NCI-H82 treated with DMSO at 0.1 percent for 48 hours (cell line): Measurements from ENCODE around the gene MYO18B.

Experiments
- DNase-seq: peaks from one replicate; lab custom pipeline; 2025; ENCODE audit not compliant: unreplicated experiment; lab: John Stamatoyannopoulos, UW

The MYO18B gene

DNA sequence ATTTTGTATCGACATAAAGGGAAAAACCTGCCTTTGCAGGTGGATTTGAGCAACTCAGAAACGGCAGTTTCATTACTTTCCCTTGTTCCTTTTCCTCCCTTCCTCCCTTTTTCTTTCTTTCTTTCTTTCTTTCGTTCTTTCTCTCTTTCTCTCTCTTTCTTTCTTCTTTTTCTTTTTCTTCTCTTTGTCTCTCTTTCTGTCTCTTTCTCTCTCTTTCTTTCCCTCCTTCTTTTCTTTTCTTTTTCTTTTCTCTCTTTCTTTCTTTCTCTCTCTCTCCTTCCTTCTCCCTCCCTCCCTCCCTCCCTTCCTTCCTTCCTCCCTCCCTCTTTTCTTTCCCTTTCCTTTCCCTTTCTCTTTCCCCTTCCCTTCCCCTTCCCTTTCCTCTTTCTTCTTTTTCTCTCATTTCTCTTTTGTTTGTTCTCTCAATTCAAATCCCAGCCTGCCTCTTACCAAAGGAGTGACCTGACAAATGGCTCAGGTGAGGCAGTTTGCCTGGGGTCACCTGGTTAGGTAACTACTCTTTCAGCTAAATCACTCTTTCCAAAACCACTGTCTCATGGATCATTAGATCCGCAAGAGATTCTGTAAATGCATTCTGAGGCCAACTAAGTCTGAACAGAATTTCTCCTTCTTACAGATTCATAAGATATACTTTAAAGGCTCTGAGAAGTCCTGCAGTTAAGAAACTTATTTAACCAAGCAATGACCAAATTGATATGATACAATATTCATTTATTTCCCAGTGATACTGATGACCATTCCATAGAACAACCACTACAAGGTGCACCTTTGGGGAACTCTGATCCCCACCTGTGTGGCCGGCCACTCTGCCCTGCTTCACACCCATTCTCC is 75.3 kb downstream of the MYO18B start:
- no peak for DNase-seq

DNA sequence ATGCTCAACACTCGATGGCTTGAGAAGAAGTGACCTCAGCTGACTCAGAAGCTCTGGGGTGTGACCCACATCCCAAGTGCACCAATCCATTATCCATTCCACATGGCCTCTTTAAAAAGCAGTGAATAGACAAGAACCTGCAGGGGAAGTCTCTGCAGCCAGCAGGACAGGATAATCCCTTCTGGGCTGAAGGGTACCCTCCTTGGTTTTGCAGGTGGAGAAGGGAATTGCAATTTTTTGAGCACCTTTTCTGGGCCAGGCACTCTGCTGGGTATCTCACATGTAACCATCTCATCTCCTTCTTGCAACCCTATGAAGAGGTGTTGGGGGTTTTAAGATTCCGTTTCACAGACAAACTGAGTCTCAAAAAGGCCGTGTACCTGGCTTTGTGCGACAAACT is 76.6 kb downstream of the MYO18B start:
- DNase-seq: no peak

DNA sequence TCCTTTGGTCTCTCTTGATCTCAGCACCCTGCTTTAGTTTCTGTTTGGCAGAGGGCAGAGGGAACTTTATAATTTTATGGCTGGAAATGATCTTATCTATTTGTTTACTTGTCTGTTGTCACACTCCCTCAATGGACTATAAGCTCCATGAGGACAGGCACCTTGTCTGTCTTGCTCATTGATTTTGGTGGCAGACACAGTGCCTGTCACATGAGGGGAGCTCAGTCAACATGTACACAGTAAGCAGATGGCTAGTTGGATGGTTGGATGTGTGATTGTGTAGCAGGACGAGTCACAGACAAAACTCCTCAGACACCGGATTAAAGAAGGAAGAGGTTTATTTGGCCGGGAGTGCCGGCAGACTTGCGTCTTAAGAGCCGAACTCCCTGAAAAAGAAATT is 80.4 kb downstream of the MYO18B start:
- no peak for DNase-seq

DNA sequence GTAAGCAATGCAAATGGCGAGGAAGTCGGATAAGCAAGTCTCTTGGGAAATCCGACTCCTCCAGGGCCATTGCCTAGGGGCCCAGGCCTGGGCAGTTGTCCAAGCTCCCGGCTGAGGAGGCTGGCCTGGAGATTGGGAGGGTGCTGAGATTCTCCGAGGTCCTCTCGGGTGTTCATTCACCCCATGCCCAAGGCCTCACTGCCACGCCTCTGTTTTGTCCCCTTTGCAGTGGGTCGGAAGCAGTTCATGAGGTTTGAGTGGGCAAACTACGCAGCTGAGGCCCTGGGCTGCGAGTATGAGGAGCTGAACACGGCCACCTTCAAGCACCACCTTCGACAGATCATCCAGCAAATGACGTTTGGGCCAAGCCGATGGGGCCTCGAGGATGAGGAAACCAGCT is 81.3 kb downstream of the MYO18B start:
- no peak for DNase-seq

DNA sequence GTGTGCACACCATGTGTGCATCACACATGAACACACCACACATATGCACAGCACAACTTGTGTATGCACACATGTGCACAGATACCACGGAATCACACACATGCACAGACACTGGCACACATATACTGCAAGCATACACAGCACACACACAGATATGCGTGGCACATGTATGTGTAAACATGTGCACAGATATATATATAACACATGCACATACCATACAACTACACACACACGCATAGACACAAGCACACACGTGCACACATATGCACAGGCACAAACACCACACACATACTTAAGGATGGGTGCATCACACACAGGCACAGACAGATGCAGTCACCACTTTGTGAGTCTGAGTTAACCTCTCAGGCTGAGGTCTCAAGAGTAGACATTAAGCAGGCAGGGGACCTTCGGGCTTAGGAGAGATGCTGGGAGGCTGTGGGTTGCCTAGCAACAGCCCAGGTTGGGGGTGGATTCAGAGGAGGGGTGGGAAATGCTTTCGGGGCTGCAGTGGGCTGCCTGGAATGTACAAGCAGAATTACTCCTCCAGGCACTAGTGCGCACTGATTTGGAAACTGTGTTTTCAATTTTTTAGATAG is 82.9 kb downstream of the MYO18B start:
- no peak for DNase-seq

DNA sequence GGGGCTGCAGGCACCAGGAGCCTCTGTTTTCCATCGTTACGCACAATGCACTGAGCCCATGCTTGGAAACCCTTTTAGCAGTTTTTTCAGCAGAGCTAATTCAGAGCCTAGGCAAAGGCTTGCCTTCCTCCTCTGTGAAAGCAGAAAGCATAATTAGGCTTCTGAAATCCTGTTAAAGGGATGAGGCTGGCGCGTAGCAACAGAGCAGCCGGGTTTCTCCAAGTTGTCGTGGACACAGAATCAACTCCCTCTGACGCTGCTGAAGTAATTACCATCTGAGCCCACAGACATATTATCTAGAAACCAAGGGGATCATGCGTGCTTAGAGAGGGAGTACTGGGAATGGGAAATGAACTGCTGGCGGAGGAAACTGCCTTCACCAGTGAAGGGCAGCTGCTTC is 85.4 kb downstream of the MYO18B start:
- peak; percentile 92 for DNase-seq

DNA sequence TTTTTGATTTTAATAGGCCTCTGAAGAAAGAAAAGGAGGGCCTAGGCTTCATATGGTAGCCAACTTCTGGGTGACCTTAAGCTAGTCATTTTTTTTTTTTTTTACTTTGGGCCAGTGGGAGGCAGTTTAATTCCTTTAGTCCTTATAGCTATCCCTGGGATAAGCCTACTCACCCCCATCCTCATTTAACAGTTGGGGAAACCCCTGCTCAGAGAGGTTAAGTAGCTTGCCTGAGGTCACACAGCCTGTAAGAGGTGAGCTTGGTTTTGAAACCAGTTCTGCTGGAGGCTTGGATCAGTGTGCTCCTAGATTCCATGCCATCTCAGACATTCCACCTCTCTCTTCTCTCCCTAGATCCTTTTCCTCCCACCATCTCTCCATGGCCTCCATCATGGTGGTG is 86.4 kb downstream of the MYO18B start:
- no peak for DNase-seq

DNA sequence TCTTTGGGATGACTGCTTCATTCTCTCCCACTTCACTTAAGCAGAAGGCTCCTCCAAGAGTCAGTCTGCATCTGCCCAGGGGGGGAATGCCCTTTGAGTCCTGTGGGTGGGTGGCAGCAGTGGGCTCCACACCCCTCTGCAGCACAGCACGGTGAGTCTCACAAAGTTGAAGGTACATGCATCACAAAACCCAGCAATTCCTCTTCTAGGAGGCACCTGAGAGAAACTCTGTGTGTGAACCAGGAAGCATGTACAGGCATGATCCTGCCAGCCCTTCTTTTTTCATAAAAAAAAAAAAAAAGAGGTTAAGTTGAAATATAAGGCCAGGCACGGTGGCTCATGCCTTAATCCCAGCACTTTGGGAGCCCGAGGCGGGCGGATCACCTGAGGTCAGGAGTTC is 87.2 kb downstream of the MYO18B start:
- DNase-seq: no peak

DNA sequence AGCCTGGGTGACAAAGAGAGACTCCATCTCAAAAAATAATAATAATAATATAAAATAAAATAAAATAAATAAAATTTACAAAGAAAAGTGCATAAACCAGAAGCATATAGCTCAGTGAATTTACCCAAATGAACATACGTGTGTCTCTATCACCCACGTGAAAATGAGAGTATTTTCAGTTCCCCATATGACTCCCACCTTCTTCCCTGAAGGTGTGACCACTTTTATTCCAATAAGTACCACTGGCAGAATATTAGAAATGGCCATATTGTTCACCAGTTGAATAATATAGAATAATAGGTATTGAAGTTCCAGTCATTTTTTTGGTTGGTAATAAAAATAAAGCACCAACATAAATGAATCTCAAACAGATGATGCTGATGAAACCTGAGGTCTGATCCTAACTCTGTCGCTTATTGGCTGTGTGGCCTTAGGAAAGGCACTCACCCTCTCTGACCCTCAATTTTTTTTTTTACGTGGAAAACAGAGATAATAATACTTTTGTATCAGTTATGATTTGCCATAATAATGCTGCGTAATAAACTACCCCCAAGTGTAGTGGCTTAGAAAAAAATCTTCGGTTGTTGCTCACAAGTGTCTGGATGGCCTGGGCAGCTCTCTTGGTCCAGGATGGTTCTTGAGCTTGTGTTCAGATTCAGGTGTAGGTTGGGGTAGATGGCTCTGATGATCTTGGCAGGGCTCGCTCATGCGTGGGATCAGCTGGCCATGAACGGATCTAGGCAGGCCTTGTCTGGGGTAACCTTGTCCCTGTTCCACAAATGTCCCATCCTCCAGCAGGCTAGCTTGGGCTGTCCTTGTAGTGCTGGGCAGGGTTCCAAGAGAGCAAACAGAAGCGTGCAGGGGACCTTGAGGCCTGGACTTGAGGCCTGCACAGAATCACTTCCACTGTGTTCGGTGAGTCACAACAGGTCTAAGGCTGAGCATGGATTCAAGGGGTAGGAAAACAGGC is 88.1 kb downstream of the MYO18B start:
- no peak for DNase-seq

DNA sequence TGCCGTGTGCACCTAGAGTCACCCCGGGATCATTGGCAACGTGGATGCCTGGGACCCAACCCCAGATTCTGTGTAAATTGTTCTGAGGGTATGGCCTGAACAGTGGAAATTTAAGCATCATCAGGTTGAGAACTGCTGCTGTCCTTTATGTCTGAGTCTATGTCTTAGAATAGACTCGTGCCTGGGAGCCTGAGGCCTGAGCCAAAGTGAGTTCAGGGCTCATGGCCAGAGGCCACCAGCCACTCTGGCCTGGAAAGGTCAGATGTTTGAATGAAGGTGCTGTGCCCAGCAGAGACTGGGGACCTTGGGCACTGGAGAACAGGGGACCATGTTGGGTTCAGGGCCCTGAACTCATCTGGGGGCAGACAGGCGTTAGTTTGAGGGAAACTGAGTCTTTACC is 91.1 kb downstream of the MYO18B start:
- no peak for DNase-seq

DNA sequence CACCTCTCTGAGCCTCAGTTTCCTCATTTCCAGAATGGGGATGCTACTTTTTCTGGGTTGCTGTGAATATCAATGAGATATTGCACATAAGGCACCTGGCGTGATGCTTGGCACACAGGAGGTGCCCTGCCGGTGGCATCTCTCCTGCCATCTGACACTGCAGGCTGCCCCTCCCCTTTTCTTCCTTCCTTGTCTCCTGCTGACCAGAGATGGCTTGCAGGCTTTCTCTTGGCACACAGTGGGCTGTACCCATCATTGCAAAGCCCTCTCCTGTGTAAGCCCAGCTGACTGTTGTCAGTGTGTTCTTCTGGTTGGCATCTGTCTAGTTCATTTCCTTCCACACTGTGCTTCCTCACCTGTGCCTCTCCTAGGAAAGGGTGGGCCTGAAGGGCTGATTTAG is 91.7 kb downstream of the MYO18B start:
- DNase-seq: no peak

DNA sequence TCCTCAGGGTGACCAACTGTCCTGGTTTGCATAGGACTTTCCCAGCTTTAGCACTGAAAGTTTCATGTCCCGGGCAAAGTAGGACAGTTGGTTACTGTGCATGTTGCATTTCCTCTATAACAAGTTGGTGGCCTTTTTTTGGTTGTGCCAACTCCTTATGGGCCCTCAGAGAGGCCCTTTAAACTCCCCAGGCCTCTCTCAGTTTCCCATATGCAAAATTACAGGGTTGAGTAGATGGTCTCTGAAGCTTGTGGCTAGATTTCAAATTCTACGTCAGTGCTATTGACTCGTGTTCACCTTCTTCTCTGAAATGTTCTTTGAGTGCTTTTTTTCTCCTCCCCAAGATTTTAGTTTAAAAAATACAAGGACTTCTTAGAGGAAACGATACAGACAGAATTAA is 92.5 kb downstream of the MYO18B start:
- no peak for DNase-seq

DNA sequence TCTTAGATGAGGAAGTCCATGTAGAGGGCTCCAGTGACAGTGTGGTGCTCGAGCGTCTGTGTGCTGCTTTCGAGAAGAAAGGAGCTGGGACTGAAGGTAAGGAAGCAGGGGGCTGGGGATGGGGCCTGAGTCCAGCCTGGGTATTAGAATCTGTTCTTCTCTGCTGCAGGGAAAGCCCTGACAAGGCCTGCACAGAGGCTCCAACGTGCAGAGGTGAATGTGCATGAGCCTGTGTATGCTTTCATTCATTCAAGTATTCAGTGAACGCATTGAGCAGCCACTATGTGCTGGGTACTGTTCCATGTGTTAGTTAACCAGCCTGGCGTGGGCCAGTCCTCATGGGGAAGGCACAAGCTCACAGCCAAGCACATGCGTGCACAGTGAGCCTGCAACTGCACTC is 93.4 kb downstream of the MYO18B start:
- DNase-seq: no peak

DNA sequence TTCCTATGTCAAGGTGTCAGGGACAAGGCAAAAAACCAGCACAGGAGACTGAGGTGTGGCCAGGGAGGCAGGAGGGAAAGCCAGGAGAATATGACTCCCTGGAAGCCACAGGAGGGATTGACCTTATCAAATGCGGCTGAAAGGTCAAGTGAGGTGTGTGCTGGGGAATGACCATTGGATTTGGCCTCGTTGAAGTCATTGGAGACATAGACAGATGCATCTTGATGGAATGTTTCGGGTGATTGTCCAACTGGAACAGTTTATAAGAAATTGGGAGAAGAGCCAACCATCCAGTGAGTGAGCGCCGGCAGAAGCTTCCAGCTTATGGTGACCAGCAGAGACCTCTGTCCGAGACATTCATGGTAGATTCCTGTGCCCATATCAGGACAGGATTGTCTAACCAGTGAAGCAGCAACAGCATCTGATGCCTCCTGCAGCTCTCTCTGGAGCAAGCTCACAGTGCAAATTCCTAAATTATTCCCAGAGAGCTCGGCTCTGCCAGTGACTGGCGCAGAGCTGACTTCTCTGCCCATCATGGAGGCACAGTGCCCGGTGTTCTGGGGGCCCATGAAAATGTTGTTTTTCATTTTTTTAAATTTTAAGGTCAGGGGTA is 95.4 kb downstream of the MYO18B start:
- DNase-seq: no peak

DNA sequence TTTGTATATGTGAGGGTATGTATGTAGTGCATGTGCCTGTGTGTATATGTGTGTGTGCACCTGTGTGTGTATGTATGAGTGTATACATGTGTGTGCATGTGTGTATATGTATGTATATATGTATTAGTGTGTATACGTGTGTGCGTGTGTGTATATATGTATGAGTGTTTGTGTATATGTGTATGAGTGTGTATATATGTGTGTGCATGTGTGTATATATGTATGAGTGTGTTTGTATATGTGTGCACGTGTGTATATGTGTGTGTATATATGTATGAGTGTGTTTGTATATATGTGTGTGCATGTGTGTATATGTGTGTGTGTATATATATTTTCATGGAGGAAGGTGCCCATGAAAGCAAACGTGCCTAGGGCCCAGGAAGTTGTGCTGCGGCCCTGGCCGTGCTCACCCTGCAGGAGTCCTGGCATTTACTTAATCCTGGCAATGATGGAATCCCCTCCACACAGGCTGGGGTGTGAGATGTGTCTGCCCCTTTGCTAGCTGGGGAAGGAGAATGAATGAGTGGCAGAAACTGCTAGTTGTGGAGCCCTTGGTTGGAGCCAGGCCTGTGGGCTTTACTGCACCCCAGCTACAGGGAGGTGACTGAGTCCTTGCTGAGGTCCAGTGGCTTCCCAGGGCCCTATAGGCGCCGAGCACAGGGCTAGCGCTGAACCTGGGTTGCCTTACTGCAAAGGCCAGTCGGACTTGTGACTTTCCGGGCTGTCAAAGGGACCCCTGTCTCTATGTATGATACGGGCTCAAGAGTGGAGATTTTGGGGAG is 97.2 kb downstream of the MYO18B start:
- DNase-seq: no peak

DNA sequence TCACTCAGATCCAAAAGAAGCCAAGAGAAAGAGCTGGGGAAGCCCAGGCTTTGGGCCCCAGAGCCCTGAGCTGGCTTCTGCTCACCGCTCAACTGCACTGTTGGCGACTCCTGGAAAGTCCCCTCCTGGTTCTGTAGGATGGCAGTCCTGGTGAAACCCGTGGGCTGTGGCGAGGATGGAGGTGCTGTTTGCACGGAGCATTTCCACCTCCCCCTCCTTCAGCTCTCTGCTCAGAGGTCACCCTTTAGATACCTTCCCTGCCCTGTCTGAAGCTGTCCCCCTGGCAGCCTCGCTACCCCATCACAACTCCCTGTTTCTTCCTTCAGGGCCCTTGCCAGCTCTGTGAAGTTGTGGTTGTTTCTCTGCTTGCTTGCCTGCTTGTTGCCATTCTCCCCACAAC is 97.8 kb downstream of the MYO18B start:
- DNase-seq: no peak

DNA sequence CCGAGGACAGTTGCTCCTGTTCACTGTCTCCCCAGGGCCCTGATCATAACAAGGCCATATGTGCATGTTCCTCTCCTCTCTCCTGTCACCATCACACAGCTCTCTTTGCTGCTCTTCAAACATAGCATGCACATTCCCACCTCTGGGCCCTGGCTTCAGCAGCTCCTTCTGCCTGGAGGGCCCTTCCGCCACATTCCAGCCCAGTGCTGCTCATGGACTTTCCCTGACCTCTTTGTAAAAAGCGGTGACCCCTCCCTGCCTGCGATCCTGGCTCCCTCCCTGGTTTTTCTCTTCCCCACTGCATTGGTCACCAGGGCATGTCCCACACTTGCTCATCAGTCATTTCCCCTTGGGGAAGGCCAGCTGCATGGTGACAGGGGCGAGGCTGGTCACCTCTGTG is 98.2 kb downstream of the MYO18B start:
- DNase-seq: no peak

DNA sequence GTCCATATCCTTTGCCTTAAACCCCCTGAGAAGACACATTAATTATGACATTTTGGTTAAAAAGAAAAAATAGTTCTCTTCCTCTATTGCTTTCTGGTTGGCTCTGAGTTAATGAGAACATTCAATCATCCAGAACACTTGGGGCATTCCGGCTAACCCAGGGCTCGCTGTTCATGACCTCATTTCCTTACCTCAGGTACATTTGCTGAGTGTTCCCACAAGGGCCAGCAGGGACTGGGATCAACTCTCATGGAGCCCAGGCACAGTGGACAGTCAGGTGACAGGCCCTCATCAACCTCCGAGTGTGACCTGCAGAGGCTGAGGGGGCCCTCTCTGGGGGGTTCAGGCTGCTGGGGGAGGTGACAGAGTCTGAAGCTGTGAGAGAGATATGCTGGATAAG is 98.9 kb downstream of the MYO18B start:
- no peak for DNase-seq

DNA sequence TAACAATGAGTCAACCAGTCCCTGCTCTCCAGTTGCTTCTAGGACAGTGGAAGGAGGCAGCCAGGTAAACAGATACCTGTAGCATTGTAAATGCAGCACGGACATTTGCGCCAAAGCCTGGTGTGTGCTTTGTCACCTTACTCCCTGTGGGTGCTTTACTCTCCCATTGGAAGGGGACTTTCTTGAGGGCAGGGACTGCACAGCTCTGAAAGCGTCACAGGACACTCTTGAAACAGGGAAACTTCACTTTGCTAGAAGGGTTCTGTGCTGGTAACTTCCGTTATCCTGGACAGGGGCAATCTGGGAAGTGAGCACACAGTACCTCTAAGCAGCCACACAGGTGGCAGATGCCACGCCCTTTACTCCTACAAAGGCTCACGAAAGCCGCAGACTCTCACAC is 99.8 kb downstream of the MYO18B start:
- DNase-seq: no peak

DNA sequence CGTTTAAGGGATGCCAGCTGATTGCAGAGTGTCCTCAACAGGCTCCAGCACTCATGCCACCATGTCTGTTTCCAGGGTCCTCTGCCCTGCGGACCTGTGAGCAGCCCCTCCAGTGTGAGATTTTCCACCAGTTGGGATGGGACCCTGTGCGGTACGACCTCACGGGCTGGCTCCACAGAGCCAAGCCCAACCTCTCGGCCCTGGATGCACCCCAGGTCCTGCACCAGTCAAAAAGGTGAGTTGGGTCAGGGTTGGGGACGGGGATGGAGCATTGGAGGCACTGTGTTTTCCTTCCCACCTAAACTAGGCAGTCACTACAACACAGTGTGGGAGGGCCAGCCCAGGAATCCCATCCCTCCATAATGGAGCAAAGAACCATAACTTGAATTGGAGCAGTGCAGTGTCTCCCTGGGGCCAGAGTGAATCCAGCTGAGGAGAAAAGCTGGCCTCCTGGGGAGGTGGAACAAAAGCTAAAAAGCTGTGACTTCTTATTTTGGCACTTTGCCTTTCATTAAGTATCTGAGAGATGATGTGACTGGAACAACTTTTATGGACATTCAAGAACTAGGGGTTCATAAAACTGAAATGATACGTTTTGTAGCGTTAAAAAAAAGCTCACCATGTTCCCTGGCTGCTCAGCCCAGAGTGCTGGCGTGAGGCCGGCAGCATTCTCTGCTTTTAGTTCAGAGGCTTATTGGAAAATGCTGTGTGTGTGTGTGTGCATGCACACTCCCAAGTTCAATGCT is 101.8 kb downstream of the MYO18B start:
- no peak for DNase-seq
